Measurements from ENCODE around the gene XRCC4. TPM values are rescaled to one million over a fixed set of nuclear protein-coding genes. Genes with fewer than 3 reads are reported as not detected.

Gene XRCC4
- total RNA-seq, 2 experiments from 2014 or later = 12.8 to 12.9 TPM

DNA sequence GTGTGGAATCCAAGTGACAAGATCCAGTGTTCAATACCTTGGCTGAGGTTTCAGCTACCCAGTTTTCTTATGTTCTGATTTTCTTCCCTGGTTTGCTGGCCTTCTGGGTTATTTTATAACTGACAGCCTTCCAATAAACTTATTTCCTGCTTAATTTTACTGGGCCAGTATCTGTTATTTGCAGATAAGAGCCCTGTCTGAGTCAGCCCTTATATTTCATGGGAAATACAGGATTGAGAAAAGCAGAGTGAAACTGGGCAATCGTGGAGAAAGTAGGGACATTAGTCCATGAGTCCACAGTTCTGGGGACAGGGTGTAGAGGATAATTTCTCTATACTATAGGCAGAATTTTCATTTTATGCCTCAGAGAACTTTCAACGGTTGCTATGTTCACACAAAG, 32.4 kb upstream of the XRCC4 start:
- no peak for ATAC-seq
- no peaks in the 10 kb centered on the region for H3K4me1 Mint-ChIP-seq (ENCODE audit: low read depth)
- CTCF ChIA-PET = no interaction called here
- H3K9me3 Mint-ChIP-seq = no peaks in the 10 kb centered on the region
- H3K4me3 Mint-ChIP-seq = no peak overlapping the region
- TF ChIP-seq, protein P1, sequence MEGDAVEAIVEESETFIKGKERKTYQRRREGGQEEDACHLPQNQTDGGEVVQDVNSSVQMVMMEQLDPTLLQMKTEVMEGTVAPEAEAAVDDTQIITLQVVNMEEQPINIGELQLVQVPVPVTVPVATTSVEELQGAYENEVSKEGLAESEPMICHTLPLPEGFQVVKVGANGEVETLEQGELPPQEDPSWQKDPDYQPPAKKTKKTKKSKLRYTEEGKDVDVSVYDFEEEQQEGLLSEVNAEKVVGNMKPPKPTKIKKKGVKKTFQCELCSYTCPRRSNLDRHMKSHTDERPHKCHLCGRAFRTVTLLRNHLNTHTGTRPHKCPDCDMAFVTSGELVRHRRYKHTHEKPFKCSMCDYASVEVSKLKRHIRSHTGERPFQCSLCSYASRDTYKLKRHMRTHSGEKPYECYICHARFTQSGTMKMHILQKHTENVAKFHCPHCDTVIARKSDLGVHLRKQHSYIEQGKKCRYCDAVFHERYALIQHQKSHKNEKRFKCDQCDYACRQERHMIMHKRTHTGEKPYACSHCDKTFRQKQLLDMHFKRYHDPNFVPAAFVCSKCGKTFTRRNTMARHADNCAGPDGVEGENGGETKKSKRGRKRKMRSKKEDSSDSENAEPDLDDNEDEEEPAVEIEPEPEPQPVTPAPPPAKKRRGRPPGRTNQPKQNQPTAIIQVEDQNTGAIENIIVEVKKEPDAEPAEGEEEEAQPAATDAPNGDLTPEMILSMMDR (IDR thresholded peaks at IDR 0.05) = no peak
- H3K36me3 Mint-ChIP-seq (ENCODE audit: low read depth) = peaks cover 6% of the 10 kb centered on the region
- intact Hi-C loops (cut with micrococcal nuclease) = no loop called here
- H3K27me3 Mint-ChIP-seq = no peaks in the 10 kb centered on the region
- DNase-seq = no peak
- no peak overlapping the region for H3K27ac Mint-ChIP-seq
- POLR2A ChIA-PET = no interaction called here

DNA sequence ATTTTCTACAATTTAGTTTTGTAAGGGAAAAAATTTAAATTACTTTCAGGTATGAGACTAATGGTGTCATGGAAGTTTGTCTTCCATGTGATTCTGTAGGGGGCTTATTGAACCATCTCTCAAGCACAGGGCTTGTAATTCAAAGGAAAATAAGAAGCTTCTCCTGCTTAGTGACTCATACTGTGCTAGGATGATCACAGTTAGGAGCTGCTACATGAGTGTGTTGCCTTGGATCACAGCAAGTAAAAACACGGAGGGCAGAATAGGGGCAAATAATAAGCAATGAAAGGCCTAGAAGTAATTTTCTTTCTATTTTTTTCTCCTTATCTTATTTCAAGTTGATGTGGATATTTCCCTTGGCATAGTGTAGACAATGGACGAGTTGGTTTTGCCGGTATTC, 29.1 kb upstream of the XRCC4 start:
- no peak overlapping the region for H3K27ac Mint-ChIP-seq
- peaks cover 11% of the 10 kb centered on the region for H3K36me3 Mint-ChIP-seq (ENCODE audit: low read depth)
- intact Hi-C loops (cut with micrococcal nuclease) = no loop called here
- H3K9me3 Mint-ChIP-seq = no peaks in the 10 kb centered on the region
- DNase-seq = no peak
- POLR2A ChIA-PET = no interaction called here
- CTCF ChIA-PET = no interaction called here
- H3K4me3 Mint-ChIP-seq = no peak overlapping the region
- TF ChIP-seq, protein P1 (IDR thresholded peaks at IDR 0.05) = no peak
- no peaks in the 10 kb centered on the region for H3K4me1 Mint-ChIP-seq (ENCODE audit: low read depth)
- no peak for ATAC-seq
- no peaks in the 10 kb centered on the region for H3K27me3 Mint-ChIP-seq

DNA sequence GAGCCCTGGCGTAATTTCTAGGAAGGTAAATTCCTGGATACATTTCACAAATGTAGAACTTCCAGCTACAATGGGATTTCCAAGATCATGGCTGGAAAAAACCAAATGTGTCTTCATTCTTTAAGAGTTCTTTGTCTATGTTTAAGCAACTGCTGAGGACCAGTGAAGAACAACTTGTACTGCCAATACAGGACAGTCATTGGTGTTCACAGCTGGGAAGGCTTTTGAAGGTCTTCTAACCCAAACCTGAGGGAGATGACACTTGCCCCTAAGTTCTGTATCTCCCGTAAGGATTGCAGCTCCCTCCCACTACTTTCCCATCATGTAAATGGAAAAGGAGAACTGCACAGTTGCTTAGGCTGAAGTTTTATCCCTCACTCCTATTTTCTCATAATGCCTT, 28.5 kb upstream of the XRCC4 start:
- Mint-ChIP-seq H3K4me1 (ENCODE audit: low read depth) (no peaks in the 10 kb centered on the region), H3K9me3 (no peaks in the 10 kb centered on the region), H3K4me3 (no peak overlapping the region), H3K27me3 (no peaks in the 10 kb centered on the region), H3K27ac (no peak overlapping the region), H3K36me3 (ENCODE audit: low read depth) (peaks cover 14% of the 10 kb centered on the region)
- CTCF ChIA-PET = no interaction called here
- TF ChIP-seq, protein P1 (IDR thresholded peaks at IDR 0.05) = no peak
- DNase-seq = no peak
- POLR2A ChIA-PET = no interaction called here
- intact Hi-C loops (cut with micrococcal nuclease) = no loop called here
- ATAC-seq = no peak

DNA sequence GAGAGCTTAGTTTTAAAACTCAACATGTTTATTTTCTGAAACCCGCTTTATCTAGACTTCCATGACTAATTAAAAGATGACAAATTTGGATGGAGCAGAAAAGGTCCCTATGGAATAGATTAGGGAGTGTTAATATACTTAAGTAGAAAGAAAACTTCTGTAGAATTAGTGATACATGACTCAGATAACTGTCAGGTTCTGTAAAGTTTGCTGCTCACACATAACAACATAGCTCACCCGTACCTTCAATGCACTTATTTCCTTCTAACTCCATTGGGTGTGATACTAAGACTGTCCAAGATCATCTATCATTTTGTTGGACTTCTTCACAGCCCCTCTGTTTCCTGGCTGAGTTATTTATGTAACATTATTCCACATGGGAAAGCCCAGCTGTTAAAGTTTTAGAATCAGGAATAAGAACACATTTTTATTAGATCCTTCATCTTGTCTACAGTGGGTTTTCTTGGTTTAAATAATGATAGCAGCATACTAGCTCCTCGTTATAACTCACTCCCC, 27.9 kb upstream of the XRCC4 start:
- Mint-ChIP-seq H3K27ac (no peak overlapping the region), H3K9me3 (no peaks in the 10 kb centered on the region), H3K4me1 (ENCODE audit: low read depth) (no peaks in the 10 kb centered on the region), H3K27me3 (no peaks in the 10 kb centered on the region), H3K4me3 (no peak overlapping the region), H3K36me3 (ENCODE audit: low read depth) (peaks cover 18% of the 10 kb centered on the region)
- intact Hi-C loops (cut with micrococcal nuclease) = no loop called here
- DNase-seq (no peak), ATAC-seq (no peak)
- CTCF ChIA-PET = no interaction called here
- POLR2A ChIA-PET = no interaction called here
- TF ChIP-seq, protein P1 (IDR thresholded peaks at IDR 0.05) = no peak

DNA sequence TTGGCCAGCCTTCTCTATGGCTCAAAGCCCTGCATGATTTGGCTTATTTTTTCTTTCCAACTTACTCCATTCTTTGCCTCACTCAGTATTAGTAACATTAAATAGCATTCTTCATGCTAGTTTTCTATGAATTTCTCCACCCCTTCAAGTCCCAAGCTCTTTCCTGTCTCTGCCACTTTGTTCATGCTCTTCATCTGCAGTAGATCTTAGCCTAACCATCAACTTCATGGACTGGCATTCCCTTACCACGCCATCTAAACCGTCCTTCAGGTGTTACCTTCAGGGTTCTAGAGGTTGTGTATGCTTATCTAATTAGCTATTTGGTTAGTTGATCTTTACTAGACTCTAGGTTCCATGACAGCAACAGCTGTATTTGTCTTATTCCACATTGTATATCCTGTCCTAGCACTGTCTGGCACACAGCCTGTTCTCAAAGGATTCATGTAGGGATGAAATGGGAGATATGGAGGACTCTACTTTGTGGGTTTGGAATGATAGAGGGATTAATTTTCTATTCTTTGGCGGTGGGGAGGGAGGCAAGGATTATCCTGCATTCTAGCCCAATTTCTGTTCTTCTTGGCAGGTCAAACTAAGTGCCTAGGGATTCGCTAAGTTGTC, 26.5 kb upstream of the XRCC4 start:
- H3K9me3 Mint-ChIP-seq = no peaks in the 10 kb centered on the region
- no peak overlapping the region for H3K4me3 Mint-ChIP-seq
- intact Hi-C loops (cut with micrococcal nuclease) = no loop called here
- no peak for ATAC-seq
- H3K27ac Mint-ChIP-seq = no peak overlapping the region
- TF ChIP-seq, protein P1 (IDR thresholded peaks at IDR 0.05) = no peak
- peaks cover 26% of the 10 kb centered on the region for H3K36me3 Mint-ChIP-seq (ENCODE audit: low read depth)
- ChIA-PET CTCF (interaction anchor here (1.0 kb wide), 1 partner anchor 14 kb away, joined by 3 read pairs; no protein-coding TSS in a partner anchor), POLR2A (interaction anchor here (0.6 kb wide), 1 partner anchor 13 kb away, joined by 3 read pairs; no protein-coding TSS in a partner anchor)
- H3K27me3 Mint-ChIP-seq = no peaks in the 10 kb centered on the region
- H3K4me1 Mint-ChIP-seq (ENCODE audit: low read depth) = peaks cover under 1% of the 10 kb centered on the region
- DNase-seq = no peak
